ENCODE measurements around the gene DLG4.

DLG4 gene

DNA sequence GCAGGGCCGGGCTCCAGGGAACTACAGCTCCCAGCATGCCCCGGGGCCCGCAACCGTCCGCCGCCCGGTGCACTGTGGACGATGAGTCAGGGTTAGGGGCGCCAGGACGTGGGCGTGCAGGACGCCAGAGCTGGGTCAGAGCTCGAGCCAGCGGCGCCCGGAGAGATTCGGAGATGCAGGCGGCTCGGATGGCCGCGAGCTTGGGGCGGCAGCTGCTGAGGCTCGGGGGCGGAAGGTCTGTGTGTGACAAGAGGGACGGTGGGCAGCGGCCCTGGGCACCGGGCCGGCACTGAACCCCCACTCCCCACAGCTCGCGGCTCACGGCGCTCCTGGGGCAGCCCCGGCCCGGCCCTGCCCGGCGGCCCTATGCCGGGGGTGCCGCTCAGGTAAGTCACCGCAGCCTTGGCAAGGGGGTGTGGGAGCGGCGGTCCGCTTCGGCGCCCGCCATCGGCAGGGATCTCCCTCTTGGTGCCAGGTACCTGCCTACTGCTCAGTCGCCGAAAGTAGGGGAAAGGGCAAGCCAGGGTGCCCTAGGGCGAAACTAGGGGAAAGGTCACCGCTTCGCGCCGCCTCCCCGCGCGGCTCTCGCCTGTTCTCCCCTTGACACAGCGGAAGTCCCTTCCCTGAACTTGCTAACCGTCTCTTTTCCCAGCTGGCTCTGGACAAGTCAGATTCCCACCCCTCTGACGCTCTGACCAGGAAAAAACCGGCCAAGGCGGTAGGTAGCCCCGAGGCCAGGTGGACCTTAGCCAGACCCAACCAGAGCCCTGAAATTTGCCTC lies at the start of gene DLG4, which contains the start of gene ACADVL:
TSS of gene DLG4 (minus strand) at position 25 of the 781 bp plus-strand sequence.
TSS of gene ACADVL (plus strand) at position 127 of the 781 bp plus-strand sequence. CDS start at position 174, 47 bp downstream.
- peak within 1 kb of the TSS; percentile 85 for H3K4me3 ChIP-seq (ENCODE audit: low read depth, low read length)
- DNase-seq (ENCODE audit: low read depth) = peak; percentile 61

DNA sequence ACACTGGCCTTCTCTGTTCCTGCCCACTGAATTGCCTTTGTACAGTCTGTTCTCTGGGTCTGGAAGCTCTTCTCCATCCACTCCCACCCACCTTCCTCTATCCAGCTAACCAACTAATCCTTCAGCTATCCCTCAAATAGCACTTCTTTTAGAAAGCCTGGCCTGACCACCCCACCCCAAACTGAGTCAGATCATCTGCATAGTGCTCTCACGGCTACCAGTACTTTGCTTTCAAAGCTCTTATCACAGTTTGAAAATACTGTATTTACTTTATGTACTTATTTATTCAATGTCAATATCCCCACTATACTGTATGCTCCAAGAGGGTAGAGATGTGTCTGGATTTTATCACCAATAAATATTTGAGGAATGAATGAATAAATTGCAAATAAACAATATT lies 47.1 kb upstream of the DLG4 start:
- no peak overlapping the region for H3K4me3 ChIP-seq (ENCODE audit: low read depth, low read length)
- no peak for DNase-seq (ENCODE audit: low read depth)

DNA sequence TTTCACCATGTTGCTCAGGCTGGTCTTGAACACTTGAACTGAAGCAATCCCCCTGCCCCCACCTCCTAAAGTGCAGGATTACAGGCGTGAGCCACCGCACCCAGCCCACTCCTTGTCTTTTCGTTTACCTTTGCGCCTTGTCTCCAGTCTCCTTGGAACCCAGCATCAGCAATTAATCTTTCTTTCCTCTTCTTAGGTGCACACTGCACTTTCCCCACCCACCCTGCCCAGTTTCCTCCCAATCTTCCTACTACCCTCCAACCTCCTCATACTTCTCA lies 44.1 kb upstream of the DLG4 start:
- DNase-seq (ENCODE audit: low read depth) = no peak
- H3K4me3 ChIP-seq (ENCODE audit: low read depth, low read length) = no peak overlapping the region

DNA sequence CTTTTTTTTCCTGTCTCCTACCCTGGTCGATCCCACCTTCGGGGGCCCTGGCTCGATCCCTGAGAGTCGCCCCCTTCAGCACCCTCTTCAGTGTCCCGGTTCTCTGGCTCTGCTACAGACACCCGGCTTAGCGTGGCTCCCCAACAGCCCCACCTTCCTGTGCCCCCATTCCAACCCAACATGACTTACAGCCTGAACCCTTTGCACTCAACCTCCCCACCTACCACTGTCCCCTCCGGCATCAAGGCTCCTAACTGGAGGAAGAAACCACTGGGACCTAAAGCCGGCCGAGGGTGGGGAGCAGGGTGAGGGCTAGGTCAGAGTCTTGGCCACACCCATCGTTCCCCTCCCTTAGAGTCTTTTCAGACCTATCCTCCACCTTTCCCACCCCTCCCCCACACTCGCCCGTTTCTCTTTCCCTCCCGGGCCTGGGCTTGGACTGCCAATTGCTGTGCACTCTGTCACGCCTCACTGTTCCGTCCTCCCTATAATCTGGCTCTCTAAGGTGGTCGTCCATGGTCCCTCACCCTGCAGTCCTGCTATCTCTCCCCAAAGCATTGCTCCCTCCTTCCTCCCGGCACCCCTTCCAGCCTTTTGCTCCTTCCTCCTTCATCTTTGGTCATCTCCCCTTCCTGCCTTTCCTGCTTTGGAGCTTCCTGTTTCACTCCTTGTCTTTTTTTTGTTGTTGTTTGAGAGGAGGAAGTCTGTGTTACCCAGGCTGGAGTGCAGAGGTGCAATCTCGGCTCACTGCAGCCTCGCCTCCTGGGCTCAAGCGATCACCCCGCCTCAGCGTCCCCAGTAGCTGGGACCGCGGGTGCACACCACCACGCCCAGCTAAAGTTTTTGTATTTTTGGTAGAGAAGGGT lies 43.5 kb upstream of the DLG4 start:
- no peak overlapping the region for H3K4me3 ChIP-seq (ENCODE audit: low read depth, low read length)
- DNase-seq (ENCODE audit: low read depth) = no peak

DNA sequence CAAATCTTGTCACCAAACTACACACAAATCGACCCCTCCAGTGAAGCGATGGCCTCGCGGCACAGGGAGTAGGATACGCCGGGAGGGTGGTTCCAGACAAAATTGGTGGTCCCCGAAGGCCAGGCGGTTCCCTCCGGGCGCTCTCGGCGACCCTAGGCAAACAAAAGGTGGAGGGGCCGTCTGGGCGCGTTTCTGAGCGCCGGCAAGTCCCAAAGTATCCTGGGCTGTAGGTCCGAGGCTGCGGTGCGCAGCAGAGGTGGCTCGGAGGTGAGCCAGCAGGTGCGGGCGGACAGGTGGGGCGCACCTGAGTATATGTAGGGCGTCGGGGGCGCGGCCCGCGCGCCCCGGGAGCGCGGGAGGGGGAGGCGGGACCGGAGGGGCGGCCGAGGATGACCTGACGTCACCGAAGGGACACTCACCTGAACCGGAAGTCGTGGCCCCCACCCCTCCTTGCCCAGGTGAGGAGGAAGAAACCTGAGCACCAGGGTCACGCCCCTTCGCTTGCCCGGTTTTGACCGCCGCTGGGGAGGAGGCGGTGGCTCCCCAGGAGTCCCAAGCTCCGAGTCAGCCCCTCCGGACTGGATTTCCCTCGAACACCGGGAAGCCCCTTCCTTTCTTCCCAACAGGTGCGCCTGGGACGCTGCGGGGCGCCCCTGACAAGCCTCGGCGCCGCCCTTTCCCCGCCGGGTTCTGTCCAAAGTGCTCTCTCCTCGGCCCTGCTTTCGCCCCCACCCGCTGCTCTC lies 42.7 kb upstream of the DLG4 start, which contains the start of gene CLDN7:
TSS of gene CLDN7 (minus strand) at position 287 of the 743 bp plus-strand sequence. CDS start 435 bp downstream, outside the sequence.
- H3K4me3 ChIP-seq (ENCODE audit: low read depth, low read length) = peak within 1 kb of the TSS; percentile 40
- DNase-seq (ENCODE audit: low read depth) = no peak

DNA sequence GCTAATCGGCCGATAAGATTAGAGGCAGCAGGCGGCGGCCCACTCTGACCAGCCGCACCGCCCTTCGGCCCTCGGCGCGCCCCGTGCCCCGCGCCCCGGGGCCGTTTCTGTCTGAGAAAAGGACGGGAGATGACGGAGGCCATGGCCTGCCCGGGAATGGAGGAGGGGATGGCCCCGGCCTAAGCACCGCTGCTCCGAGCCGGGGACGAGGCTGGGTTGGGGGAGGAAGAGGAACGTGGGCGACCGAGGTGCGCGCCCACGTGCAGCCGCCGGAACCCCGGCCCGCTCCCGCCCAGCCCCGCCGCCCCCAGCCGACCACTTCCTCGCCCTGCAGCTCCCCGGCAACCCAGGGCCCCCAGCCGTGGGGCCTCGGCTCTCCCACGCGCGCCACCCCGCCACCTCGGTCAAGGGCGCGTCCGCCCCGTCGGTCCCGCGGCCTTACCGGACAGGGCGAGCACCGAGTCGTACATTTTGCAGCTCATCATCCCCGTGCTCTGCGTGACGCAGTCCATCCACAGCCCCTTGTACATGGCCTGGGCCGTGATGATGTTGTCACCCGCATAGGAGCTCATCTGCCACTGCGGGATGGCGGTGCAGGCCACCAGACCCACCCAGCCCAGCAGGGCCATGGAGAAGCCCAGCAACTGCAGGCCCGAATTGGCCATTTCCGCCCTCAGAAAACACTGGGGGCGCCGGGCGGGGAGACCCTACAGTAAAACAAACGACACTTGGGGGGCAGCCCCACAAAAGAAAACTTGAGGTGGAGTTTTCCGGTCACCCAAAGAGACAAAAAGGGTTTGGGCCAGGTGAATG lies 41.9 kb upstream of the DLG4 start:
- no peak for DNase-seq (ENCODE audit: low read depth)
- peak overlapping the region; percentile 40 for H3K4me3 ChIP-seq (ENCODE audit: low read depth, low read length)

DNA sequence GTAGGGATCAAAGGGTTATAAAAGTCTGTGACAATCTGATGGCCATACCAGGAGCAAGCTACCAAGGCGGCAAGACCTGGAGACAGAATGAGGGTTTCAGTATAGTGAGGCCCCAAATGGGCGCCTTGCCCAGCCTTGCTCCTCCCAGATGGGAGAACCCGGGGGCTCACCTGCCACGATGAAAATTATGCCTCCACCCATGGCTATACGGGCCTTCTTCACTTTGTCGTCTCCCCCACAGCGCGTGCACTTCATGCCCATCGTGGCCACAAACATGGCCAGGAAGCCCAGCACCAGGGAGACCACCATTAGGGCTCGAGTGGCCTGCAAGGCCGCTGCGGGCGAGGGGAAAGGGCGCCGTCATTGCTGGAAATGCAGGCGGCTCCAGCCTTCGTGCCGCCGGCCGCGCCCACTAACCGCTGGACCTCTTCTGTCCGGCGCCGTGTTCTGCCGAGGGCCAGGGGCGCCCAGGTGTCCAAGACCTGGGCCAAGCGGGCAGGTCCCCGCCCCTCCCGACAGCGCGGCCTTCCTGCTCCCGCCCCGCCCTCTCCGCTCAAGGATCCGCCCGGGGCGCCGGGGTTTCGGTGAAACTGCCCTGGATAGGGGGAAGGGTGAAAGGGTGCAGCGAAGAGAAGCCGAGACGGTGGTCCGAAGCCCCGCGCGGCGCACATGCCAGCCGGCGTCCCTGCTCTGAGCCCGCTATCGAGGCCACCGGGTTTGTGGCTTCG lies 41.2 kb upstream of the DLG4 start:
- peak overlapping the region; percentile 40 for H3K4me3 ChIP-seq (ENCODE audit: low read depth, low read length)
- DNase-seq (ENCODE audit: low read depth) = no peak

DNA sequence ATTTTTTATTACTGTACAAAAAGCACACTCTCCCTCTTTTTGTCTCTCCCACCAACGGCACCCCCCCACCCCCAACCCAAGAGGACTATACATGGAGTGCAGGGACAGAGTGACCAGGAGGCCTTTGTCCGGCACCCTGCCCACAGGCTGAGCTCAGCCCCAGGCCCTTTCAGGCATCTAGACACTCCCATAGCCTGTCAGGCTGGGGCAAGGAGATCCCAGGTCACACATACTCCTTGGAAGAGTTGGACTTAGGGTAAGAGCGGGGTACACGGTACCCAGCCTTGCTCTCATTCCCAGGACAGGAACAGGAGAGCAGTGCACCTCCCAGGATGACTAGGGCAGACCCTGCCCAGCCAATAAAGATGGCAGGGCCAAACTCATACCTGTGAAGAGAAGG lies 40.5 kb upstream of the DLG4 start:
- DNase-seq (ENCODE audit: low read depth) = no peak
- H3K4me3 ChIP-seq (ENCODE audit: low read depth, low read length) = no peak overlapping the region

DNA sequence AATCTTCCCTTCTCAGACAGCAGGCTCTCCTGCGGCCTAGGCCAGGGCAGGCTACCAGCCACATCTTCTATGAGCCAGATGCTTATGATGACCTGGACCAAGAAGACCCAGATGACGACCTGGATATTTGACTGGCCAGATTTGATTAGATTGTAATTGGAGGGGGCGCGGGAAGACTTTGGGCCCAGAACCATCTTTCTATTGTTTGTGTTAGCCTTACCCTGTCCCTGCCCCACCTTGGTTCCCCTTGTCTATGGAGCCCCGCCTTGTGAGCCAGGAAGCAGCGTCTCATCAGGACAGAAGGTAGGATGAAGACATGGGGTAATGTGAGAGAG lies 39.9 kb upstream of the DLG4 start:
- H3K4me3 ChIP-seq (ENCODE audit: low read depth, low read length) = no peak overlapping the region
- no peak for DNase-seq (ENCODE audit: low read depth)

DNA sequence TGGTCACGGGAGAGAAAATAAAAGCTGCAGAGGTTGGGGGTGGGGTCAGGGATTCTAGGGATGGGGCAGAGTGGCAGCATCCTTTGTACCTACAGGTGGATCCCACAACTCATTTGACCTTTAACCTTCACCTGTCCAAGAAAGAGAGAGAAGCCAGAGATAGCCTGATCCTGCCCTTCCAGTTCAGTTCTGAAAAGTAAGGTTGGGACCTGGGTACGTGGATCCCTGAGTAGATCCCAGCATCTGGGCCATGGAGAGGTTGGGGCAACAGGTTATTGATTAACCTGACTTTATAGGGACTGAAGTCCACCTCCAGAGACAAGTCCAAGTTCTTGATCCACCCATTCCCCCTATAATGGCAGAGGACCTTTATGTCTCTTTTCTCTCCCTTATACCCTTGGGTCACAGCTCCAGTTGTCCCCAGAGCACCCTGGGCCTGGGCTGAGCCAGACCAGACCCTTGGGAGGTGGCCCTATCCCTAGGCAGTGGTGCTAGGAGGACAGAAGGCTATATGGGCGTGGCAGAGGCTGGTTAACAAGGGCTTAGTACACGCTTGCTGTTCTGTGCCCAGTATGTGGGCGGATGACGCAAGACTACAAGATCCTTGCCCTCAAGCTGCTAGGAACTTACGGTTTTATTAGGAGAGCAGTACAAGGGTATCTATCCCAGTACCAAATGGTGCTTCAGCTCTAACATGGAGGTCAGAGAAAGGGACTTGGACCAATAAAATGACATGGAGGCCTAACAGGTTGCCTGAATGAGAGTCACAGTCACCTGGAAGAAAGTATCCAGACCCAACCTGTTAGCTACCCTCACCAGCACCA lies 39.3 kb upstream of the DLG4 start:
- H3K4me3 ChIP-seq (ENCODE audit: low read depth, low read length) = no peak overlapping the region
- DNase-seq (ENCODE audit: low read depth) = no peak

DNA sequence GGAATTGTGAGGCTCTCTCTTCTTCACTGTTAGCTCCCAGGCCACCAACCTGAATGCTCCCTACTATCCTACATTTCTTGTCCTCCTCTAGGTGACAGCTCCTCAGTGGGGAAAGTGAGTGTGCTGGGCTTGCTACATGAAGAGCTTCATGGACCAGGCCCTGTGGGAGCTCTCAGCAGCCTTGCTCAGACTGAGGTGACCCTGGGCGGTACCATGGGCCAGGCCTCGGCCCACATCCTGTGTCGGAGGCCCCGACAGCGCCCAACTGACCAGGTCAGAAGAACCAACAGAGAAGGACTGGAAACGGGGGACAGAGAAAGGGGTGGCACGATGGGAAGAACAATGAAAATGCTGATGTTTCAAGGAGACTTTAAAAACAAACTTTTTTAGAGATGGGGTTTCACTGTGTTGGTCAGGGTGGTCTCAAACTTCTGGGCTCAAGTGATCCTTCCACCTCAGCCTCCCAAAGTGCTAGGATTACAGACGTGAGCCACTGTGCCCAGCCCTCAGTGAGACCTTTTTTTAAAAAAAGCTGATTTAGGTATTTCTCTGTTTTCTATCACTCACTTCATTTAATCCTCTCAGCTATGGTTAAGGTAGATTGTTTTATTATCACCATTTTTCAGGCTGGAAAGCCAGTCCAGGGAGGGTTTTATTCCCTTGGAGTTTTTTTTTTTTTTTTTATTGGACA lies 37.3 kb upstream of the DLG4 start:
- H3K4me3 ChIP-seq (ENCODE audit: low read depth, low read length) = no peak overlapping the region
- no peak for DNase-seq (ENCODE audit: low read depth)

DNA sequence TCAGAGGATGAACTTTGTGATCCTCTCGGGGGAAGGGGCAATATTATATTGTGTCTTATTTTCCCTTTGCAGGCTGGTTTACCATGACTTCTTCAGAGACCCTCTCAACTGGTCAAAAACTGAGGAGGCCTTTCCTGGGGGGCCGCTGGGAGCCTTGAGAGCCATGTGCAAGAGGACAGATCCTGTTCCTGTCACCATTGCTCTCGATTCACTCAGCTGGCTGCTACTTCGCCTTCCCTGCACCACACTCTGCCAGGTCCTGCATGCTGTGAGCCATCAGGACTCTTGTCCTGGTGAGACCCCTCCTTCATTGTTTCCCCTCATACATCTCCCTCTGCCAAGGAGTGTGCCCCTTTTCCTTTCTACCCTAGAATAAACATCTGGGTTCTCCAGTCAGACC lies 34.9 kb upstream of the DLG4 start:
- no peak for DNase-seq (ENCODE audit: low read depth)
- no peak overlapping the region for H3K4me3 ChIP-seq (ENCODE audit: low read depth, low read length)

DNA sequence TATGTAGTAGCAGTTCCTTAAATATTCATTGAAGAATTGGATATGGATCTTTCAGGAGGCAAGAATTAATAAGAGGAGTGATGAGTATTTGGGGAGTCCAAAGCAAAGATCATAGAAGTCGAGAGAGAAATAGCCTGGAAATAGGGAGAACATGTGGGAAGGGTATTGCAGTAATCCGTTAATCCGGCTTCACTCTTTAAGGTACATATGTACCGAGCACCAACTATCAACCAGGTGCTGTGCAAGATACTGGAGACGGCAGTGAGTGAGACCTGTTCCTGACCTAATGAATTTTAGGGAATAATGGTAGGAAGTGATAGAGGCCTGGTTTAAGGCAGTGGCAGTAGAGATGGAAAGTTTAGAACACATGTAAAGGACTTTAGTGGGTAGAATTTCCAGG lies 33.4 kb upstream of the DLG4 start:
- no peak for DNase-seq (ENCODE audit: low read depth)
- H3K4me3 ChIP-seq (ENCODE audit: low read depth, low read length) = peak overlapping the region; percentile 87

DNA sequence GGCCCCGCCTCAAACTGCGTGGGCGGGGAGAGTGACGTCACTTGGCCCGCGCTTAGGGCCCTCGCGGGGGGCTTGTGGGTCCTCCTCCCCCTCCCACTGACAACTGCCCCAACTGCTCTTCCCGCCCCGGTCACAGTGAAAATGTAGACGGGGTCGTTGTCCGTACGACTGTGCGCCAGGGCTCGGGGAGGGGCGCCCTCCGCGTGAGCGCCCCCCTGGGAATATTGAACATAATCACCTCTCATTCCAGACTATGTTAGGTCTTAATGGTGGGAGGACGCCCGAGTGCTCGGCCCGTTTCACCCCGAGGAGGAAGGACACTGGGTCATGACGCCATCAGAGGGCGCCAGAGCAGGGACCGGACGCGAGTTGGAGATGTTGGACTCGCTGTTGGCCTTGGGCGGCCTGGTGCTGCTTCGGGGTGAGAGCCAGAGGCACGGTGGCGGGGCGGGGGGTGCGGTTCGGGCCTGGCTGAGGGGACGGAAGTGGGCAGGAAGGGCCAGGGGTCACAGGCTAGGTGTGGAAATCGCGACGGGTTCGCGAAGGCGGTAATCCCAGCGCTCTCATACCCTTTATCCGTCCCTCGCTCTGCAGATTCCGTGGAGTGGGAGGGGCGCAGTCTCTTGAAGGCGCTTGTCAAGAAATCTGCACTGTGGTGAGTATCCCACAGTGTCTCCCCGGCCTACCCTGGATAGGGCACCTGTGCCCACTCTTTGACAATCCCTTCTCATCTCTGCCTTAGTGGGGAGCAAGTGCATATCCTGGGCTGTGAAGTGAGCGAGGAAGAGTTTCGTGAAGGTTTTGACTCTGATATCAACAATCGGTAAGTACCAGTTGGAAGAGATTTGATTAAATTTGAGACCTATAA lies 32.8 kb upstream of the DLG4 start, which contains the start of gene ELP5:
TSS of gene ELP5 (plus strand) at position 40 of the 868 bp plus-strand sequence. CDS start at position 376, 336 bp downstream.
- peak within 1 kb of the TSS; percentile 87 for H3K4me3 ChIP-seq (ENCODE audit: low read depth, low read length)
- peak; percentile 83 for DNase-seq (ENCODE audit: low read depth)

DNA sequence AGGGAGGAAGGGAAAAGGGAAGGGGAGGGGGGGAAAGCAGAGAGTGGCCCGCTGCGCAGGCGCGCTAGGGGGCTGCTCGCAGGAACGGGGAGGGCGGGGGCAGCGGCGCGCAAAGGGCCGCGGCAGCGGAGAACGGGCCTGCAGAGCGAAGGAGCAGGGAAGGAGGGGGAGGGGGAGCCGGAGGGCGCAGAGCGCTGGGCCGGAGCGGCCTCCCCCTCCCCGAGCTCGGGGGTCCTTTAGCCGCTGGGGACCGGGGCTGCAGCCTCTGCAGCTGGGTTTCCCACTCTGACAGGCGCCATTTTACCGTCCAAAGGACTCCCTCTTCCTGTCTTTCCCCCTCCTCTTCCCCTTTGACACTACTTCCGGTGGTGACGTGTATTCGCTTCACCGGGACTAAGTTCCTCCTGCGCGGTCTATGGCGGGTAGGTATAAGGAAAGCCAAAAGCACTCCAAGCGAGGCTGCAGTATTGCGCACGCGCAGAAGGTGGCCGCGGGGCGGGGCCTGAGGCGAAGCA lies 32.1 kb upstream of the DLG4 start, which contains the start of gene CTDNEP1:
TSS of gene CTDNEP1 (minus strand) at position 74 of the 515 bp plus-strand sequence. CDS start 438 bp downstream, outside the sequence.
- DNase-seq (ENCODE audit: low read depth) = peak; percentile 98
- H3K4me3 ChIP-seq (ENCODE audit: low read depth, low read length) = peak within 1 kb of the TSS; percentile 87

All from skeletal muscle cell (primary cell).